NB4 (cell line): ENCODE results near the gene PIGW.

ENCODE experiments used
- DNase-seq: peaks from one replicate; pipeline ENCODE4 v3.0.0; 2010; ENCODE audit warnings: low read depth
- H3K4me3 ChIP-seq: one replicate; pipeline ENCODE4 v1.5.1; 2011; ENCODE audit warnings: mild to moderate bottlenecking, low read depth, low read length, moderate library complexity
- MYC ChIP-seq: IDR thresholded peaks from 2 replicates; pipeline ENCODE4 v1.6.1; 2011; ENCODE audit warnings: low read depth, low read length
- POLR2A ChIP-seq: IDR thresholded peaks from 2 replicates; pipeline ENCODE4 v1.6.1; 2011; ENCODE audit warnings: mild to moderate bottlenecking; ENCODE audit not compliant: insufficient read length; ENCODE audit errors: extremely low read depth
- TF ChIP-seq, protein P1 (sequence below): IDR thresholded peaks from 2 replicates; pipeline ENCODE4 v1.6.1; 2011; ENCODE audit warnings: low read depth, low read length
- TF ChIP-seq, protein P2 (sequence below): IDR thresholded peaks from one replicate; pipeline ENCODE4 v1.5.1; 2012; ENCODE audit warnings: low read depth, low read length

The PIGW gene

DNA sequence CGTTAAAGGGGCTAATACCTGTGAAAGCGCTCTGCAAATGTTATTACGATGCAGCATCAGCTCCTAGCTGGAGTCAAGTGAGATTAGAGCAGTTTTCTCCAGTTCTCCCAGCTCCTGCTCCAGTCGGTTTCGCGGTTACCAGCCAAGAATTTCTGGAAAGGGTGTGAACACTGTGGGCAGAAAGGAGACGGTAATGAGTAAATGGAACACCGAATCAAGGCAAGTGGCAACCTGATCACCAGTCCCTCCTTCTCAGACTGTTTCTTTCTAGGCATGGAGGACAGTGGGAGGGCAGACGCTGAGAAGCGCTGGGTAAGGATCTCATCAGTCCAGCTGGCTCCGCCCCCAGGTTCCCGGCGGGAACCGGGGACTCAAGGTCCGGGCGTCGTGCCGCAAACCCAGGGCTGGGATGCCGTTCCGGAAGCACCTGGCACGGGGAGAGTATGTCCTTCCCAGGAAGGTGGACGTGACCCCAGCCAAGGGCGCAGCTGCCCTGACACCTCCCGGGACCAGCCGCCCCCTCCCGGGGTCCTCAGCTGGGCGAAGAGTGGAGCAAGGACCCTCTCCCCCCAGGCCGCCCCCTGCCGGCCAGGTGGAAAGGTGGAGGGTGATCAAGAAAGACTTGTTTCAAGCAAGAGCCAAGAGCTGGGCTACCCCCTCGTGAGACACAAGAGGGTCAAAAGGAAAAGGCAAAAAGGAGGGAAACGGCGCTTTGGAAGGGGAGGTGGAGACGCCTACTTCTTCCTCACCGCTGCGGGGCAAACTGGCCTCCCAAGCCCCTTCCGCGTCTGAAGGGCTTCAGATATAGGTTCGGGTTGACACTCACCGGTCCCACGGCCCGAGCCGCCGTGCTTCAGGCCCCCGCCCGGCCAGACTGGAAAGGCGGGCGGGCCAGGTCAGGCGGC is 600 bp upstream of the PIGW start:
- peak; percentile 81 for DNase-seq
- no peak for TF ChIP-seq POLR2A
- TF ChIP-seq, protein P1, sequence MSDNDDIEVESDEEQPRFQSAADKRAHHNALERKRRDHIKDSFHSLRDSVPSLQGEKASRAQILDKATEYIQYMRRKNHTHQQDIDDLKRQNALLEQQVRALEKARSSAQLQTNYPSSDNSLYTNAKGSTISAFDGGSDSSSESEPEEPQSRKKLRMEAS: no peak
- TF ChIP-seq, protein P2, sequence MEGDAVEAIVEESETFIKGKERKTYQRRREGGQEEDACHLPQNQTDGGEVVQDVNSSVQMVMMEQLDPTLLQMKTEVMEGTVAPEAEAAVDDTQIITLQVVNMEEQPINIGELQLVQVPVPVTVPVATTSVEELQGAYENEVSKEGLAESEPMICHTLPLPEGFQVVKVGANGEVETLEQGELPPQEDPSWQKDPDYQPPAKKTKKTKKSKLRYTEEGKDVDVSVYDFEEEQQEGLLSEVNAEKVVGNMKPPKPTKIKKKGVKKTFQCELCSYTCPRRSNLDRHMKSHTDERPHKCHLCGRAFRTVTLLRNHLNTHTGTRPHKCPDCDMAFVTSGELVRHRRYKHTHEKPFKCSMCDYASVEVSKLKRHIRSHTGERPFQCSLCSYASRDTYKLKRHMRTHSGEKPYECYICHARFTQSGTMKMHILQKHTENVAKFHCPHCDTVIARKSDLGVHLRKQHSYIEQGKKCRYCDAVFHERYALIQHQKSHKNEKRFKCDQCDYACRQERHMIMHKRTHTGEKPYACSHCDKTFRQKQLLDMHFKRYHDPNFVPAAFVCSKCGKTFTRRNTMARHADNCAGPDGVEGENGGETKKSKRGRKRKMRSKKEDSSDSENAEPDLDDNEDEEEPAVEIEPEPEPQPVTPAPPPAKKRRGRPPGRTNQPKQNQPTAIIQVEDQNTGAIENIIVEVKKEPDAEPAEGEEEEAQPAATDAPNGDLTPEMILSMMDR: peak; percentile 67
- H3K4me3 ChIP-seq: peak overlapping the region; percentile 93

DNA sequence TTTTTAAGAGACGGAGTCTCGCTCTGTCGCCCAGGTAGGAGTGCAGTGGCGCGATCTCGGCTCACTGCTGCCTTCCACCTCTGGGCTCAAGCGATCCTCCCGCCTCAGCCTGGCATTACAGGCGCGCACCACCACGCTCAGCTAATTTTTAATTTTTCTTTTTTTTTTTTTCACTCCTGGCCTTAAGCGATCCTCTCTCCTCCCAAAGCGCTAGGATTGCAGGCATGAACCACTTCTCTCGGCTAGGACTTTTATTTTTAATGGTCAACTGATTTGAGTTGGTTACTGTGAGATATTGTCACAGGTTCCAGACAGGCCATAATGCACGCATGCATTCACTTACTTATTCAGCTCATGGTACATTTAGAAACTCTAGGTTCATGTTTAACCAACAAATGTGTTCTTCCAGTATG is 888 bp downstream of the PIGW start:
- peak overlapping the region; percentile 93 for H3K4me3 ChIP-seq
- no peak for DNase-seq
- TF ChIP-seq MYC (no peak), POLR2A (no peak)

DNA sequence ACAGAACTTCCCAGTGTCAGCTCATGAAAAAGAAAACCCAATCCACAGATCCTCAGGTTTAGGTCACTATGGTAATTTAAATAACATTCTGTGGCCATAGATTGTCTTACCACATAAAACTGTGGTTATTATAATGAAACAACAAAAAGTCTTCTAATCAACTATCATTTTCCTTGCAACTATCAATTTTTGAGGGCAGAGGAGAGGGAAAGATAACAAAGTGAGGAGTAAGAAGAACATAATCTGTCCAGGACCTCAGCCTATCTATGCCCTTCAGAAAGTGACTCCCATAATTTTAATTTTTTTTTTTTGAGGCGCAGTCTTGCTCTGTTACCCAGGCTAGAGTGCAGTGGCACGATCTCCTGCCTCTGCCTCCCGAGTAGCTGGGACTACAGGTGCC is 5.9 kb downstream of the PIGW start:
- TF ChIP-seq POLR2A: no peak
- TF ChIP-seq, protein P1: no peak
- TF ChIP-seq, protein P2: no peak
- TF ChIP-seq MYC: no peak
- no peak for DNase-seq
- no peak overlapping the region for H3K4me3 ChIP-seq

DNA sequence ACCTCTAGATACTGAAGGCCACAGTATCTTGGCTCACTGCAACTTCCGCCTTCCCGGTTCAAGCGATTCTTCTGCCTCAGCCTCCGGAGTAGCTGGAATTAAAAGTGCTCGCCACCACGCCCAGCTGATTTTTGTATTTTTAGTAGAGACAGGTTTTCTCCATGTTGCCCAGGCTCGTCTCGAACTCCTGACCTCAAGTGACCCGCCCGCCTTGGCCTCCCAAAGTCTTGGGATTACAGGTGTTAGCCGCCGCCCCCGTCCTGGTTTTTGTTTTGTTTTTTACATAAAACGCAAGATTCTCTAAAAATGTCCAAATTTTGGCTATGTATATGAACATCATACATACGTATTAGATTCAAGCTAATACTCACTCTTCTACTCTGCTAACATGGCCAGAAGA is 8.0 kb downstream of the PIGW start:
- H3K4me3 ChIP-seq: no peak overlapping the region
- no peak for DNase-seq
- TF ChIP-seq, protein P2: no peak
- TF ChIP-seq, protein P1: no peak
- TF ChIP-seq MYC (no peak), POLR2A (no peak)

DNA sequence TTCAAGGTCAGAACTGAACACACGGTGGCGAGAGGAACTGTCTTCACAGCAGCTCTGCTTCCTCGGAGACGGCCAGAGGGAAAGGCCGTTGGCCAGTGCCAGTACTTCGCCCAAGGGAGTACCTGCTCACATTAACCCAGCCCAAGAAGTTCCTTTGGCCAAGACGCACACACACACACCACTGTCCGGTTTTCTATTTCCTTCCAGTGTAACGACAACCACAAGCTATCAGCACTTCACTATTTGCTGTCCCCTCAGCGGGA is 9.2 kb downstream of the PIGW start:
- peak; percentile 83 for DNase-seq
- H3K4me3 ChIP-seq: peak overlapping the region; percentile 84
- TF ChIP-seq, protein P2: no peak
- peak; percentile 37 for TF ChIP-seq POLR2A
- TF ChIP-seq, protein P1: 0 out of 2 replicates have a peak, but pooled peaks have one; percentile 10

DNA sequence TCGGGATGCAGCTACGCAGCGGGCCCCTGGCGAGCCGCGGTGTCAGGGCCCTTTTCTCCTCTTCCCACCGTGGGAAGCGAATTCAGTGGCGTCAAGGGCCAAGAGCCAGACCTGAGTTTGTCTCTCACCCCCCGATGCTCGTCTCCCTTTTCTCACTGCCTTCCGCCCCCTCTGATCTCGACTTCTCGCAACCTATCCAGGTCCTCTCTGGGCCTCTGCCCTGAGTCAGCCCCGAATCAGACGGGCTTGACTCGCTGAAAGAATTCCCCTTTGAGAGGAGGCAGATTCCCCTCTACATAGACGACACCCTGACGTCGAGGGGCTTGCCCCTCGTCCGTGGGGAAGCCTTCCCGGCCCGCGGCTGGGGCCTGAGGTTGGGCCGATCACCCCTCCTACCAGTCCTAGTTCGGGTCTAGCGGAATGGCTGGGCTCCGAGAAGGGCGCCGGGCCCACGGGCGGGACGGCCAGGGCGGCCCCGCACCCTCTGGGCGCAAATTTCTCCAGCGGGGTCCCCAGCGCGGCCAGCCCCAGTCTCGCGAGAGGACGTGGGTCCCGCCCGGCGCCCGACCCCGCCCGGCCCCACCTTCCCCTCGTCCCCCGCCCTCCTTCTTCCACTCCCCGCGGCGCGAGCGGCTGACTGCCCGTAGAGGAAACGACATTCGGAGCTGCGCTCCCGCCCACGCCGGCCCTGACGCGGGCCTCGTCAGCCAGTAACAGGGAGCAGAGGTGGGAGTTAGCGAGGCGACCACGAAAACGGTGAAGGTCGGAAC is 9.7 kb downstream of the PIGW start, which contains the start of gene GGNBP2:
Gene GGNBP2, plus strand, starts transcription at position 613 of the 770 bp plus-strand sequence. CDS start 806 bp downstream, outside the sequence.
- TF ChIP-seq, protein P1: 0 out of 2 replicates have a peak, but pooled peaks have one; percentile 33
- TF ChIP-seq, protein P2: no peak
- TF ChIP-seq POLR2A (peak; percentile 72), MYC (peak; percentile 62)
- peak within 1 kb of the TSS; percentile 84 for H3K4me3 ChIP-seq
- DNase-seq: peak; percentile 97
